Measurements from ENCODE around the gene SLC25A43.

DNA sequence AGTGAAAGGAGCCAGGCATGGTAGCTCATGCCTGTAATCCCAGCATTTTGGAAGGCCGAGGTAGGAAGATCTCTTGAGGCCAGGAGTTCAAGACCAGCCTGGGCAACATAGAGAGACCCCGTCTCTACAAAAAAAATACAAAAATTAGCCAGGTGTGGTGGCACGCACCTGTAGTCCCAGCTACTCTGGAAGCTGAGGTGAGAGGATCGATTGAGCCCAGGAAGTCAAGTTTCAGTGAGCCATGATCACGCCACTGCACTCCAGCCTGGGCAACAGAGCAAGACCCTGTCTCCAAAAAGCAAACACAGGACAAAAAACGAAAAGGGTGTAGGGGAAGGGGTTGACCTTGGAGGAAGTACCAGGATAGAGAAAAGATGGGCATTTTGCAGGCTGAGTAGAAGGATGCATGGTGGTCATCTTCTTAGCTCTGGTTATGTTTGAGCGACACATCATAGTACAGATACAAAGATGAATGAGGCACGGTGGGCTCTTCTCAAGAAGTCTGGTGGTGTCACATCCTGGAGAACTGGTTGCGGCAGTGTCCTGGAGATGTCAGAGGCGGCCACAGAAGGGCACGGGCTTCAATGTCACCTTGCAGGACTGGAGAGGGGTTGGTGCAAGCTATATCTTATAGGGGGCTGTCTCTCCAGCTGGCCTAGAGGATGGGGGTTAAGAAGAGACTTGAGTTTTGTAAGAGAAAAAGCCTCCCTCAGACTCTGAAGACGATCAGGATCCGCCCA is 101.1 kb downstream of the SLC25A43 start:
- TF ChIP-seq POLR2A (IDR thresholded peaks at IDR 0.05; ENCODE audit: low read depth, low read length), result no peak
- TF ChIP-seq, protein P1, sequence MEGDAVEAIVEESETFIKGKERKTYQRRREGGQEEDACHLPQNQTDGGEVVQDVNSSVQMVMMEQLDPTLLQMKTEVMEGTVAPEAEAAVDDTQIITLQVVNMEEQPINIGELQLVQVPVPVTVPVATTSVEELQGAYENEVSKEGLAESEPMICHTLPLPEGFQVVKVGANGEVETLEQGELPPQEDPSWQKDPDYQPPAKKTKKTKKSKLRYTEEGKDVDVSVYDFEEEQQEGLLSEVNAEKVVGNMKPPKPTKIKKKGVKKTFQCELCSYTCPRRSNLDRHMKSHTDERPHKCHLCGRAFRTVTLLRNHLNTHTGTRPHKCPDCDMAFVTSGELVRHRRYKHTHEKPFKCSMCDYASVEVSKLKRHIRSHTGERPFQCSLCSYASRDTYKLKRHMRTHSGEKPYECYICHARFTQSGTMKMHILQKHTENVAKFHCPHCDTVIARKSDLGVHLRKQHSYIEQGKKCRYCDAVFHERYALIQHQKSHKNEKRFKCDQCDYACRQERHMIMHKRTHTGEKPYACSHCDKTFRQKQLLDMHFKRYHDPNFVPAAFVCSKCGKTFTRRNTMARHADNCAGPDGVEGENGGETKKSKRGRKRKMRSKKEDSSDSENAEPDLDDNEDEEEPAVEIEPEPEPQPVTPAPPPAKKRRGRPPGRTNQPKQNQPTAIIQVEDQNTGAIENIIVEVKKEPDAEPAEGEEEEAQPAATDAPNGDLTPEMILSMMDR (conservative IDR thresholded peaks at IDR 0.05; ENCODE audit: low read depth, low read length), result no peak
- TF ChIP-seq RAD21 (IDR thresholded peaks at IDR 0.05; ENCODE audit: low read length), result no peak
- TF ChIP-seq SMC3 (IDR thresholded peaks at IDR 0.05; ENCODE audit: low read depth, low read length), result no peak
- no peak for TF ChIP-seq RFX5 (IDR thresholded peaks at IDR 0.05; ENCODE audit: low read depth, low read length)
- TF ChIP-seq MXI1 (IDR thresholded peaks at IDR 0.05; ENCODE audit: borderline replicate concordance, low read depth, low read length), result no peak
- TF ChIP-seq, protein P2, sequence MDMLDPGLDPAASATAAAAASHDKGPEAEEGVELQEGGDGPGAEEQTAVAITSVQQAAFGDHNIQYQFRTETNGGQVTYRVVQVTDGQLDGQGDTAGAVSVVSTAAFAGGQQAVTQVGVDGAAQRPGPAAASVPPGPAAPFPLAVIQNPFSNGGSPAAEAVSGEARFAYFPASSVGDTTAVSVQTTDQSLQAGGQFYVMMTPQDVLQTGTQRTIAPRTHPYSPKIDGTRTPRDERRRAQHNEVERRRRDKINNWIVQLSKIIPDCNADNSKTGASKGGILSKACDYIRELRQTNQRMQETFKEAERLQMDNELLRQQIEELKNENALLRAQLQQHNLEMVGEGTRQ (IDR thresholded peaks at IDR 0.05; ENCODE audit: low read depth, low read length), result no peak
- TF ChIP-seq RCOR1 (IDR thresholded peaks at IDR 0.05; ENCODE audit: insufficient replicate concordance, low read length), result no peak
- TF ChIP-seq MAZ (IDR thresholded peaks at IDR 0.05; ENCODE audit: borderline replicate concordance, low read depth, low read length), result no peak
- no peak for TF ChIP-seq BHLHE40 (IDR thresholded peaks at IDR 0.05; ENCODE audit: low read depth, low read length)
- TF ChIP-seq, protein P3, sequence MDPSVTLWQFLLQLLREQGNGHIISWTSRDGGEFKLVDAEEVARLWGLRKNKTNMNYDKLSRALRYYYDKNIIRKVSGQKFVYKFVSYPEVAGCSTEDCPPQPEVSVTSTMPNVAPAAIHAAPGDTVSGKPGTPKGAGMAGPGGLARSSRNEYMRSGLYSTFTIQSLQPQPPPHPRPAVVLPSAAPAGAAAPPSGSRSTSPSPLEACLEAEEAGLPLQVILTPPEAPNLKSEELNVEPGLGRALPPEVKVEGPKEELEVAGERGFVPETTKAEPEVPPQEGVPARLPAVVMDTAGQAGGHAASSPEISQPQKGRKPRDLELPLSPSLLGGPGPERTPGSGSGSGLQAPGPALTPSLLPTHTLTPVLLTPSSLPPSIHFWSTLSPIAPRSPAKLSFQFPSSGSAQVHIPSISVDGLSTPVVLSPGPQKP (IDR thresholded peaks at IDR 0.05; ENCODE audit: borderline replicate concordance, low read depth, low read length), result no peak
- no peak for TF ChIP-seq CHD1 (IDR thresholded peaks at IDR 0.05; ENCODE audit: low read depth, low read length)
- TF ChIP-seq CEBPB (IDR thresholded peaks at IDR 0.05; ENCODE audit: low read depth, low read length), result no peak
